ENCODE results near the gene JUND.

JUND gene

DNA sequence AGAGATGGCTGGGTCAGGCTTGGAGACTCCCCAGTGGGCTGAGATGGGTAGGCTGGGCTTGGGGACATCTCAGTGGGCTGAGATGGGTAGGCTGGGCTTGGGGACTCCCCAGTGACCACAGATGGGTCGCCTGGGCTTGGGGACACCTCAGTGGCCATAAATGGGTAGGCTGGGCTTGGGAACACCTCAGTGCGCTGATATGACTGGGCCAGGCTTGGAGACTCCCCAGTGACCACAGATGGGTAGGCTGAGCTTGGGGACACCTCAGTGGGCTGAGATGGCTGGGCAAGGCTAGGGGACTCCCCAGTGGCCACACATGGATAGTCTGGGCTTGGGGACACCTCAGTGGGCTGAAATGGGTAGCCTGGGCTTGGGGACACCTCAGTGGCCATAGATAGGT lies 19.9 kb downstream of the JUND start:
- DNase-seq (ENCODE audit: insufficient read length, low spot score) (no peak), FAIRE-seq (no peak)
- TF ChIP-seq, protein P1, sequence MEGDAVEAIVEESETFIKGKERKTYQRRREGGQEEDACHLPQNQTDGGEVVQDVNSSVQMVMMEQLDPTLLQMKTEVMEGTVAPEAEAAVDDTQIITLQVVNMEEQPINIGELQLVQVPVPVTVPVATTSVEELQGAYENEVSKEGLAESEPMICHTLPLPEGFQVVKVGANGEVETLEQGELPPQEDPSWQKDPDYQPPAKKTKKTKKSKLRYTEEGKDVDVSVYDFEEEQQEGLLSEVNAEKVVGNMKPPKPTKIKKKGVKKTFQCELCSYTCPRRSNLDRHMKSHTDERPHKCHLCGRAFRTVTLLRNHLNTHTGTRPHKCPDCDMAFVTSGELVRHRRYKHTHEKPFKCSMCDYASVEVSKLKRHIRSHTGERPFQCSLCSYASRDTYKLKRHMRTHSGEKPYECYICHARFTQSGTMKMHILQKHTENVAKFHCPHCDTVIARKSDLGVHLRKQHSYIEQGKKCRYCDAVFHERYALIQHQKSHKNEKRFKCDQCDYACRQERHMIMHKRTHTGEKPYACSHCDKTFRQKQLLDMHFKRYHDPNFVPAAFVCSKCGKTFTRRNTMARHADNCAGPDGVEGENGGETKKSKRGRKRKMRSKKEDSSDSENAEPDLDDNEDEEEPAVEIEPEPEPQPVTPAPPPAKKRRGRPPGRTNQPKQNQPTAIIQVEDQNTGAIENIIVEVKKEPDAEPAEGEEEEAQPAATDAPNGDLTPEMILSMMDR (IDR thresholded peaks at IDR 0.05; ENCODE audit: insufficient read depth, missing control alignments), result no peak

DNA sequence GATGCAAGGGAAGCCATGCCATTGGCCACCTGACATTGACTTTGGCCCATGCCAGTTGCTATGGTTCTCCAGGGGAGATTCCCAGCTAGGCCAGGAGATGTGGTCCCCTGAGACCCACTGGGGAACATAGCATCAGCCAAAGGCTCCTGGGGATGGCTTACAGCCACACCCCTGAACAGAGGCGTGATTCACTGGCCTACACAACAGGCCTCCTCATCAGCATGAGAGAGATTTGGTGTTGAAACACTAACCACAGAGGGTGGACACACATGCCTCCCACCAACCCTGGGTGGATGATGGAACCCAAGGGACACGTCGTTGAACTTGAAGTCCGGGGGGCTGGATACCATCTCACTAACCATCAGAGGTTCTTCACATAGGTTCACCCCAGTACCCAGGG lies 21.5 kb downstream of the JUND start:
- DNase-seq (ENCODE audit: insufficient read length, low spot score), result no peak
- no peak for FAIRE-seq
- TF ChIP-seq, protein P1 (IDR thresholded peaks at IDR 0.05; ENCODE audit: insufficient read depth, missing control alignments), result no peak

DNA sequence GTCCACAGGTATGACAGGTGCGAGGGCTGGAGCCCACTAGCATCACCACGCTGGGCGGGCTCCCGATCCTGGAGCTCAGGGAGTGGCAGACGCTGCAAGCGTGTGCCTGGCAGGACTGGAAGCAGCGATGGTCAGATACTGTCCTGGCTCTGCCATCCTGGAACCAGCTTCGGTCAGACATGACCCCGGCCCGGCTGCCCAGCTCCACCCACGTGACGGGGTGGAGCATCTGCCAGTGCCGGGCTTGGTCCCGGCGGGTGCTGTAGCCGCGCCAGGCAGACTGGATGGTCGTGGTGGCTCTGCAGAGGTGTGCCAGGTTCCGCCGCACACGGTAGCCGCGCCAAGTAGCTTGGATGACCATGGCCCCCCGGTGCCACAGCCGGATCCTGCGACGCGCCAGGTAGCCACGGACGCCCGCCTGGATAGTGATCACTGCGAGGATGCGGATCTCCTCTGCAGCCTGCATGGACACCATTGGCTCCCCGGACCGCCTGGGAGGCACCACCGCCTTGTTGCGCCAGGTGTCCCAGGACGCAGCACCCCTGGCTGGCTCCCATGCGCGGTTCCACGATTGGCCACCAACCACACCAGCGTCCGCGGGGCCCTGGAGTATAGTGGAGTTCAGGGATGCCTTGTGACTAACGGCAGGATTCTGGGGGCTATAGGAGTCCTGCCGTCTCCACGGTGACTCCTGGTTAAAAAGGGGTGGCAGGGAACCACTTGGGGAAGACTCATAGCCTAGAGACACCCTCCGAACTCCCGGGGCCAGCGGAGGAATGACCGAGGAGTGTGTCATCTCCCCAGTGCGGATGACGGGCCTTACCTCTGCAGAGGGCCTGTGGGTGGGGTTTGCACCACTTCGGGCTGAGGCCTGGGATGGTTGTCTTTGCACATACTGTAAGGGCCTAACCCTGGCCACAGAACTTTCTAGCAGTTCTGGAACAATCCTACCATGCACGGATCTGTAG lies 23.6 kb downstream of the JUND start:
- DNase-seq (ENCODE audit: insufficient read length, low spot score) (no peak), FAIRE-seq (no peak)
- TF ChIP-seq, protein P1 (IDR thresholded peaks at IDR 0.05; ENCODE audit: insufficient read depth, missing control alignments), result no peak

DNA sequence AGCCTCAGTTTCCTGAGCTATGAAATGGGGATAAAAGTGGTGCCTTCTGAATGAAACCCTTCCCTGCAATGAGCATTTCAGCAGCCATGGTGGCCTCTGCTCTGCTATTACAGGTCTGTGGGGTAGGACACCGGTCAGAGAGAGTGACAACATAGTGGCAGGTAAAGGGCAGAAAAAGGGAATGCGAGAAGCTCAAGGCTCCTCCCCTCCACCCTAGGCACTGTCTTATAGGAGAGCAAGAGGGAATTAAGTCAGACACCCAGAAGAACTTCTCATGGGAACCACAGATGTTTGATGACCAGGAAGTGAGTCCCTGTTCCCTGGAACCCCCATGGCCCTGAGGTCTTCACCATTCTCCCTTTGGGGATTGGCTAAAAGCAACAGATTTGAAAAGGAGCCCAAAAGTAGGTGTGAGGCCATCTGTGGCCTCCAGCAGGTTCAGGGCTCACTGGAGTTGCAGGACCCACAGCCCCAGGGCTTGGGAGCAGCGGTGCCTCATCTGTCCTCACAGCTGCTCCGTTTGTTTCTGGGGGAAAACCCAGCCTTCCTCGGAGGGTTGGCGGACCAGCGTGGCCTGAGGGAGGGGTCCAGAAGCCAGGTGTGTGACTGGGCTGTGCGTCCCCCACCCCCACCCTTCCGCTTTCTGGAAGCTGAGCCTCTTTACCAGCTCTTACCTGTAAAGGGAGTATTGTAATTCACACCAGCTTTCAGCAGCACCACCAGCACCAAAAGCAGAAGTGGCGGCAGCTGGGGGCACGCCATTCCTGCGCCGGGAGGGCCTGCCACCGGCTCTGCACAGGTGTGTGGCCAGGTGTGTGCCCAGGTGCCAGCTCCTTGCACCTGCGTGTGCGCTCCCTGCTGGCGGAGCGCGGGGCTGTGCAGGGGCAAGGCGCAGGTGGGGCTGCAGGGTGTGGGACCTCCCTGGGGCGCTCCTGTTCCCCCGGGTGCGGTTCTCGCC lies 26.6 kb downstream of the JUND start:
- no peak for FAIRE-seq
- no peak for DNase-seq (ENCODE audit: insufficient read length, low spot score)

DNA sequence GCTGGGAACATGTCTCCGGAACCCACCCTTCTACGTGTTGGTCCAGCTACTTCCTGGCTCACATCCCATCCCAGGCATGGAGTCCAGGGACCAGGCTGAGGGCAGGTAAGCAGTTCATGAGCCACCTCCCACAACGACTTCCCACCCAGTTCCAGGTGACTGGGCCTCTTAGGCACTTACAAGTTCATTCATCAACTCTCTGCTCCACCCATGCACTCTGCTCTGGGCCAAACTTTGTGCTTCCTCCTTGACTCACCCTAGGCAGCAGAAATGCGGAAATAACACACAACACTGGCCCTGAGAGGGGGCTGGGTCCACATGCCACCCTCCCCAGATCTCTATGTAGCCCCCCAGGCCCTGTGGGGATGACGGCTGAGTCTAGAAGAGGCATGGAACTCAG lies 27.7 kb downstream of the JUND start:
- DNase-seq (ENCODE audit: insufficient read length, low spot score) (no peak), FAIRE-seq (no peak)
- TF ChIP-seq, protein P1 (IDR thresholded peaks at IDR 0.05; ENCODE audit: insufficient read depth, missing control alignments), result no peak

More for the DNA sequence above, 26.6 kb downstream of the JUND start:
- TF ChIP-seq, protein P1 (IDR thresholded peaks at IDR 0.05; ENCODE audit: insufficient read depth, missing control alignments), result no peak

DNA sequence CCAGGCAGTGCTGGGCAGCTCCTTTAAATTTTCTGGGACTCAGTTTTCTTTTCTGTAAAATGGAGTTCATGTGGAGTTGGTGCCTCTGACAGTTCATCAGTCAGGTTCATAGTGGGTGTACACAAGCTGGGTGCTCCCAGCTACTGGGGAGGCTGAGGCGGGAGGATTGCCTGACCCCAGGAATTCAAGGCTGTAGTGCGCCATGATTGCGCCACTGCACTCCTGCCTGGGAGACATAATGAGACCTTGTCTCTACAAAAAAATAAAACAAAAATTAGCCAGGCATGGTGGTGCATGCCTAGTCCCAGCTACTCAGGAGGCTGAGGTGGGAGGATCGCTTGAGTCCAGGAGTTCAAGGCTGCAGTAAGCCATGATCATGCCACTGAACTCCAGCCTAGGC lies 28.3 kb downstream of the JUND start:
- TF ChIP-seq, protein P1 (IDR thresholded peaks at IDR 0.05; ENCODE audit: insufficient read depth, missing control alignments), result no peak
- DNase-seq (ENCODE audit: insufficient read length, low spot score) (no peak), FAIRE-seq (no peak)
